Chondrocyte (in vitro differentiated cells): ENCODE measurements around the gene GINS2. TPM values are rescaled to one million over a fixed set of nuclear protein-coding genes. Genes with fewer than 3 reads are reported as not detected.

ENCODE experiments used
- DNase-seq: peaks from one replicate; pipeline ENCODE4 v3.0.0; 2021; ENCODE audit warnings: mixed read lengths, low spot score
- H3K27ac Mint-ChIP-seq: one replicate; pipeline ENCODE4 v1.8.0; 2021; ENCODE audit warnings: mild to moderate bottlenecking, moderate library complexity, mixed read lengths; ENCODE audit not compliant: unreplicated experiment
- H3K27me3 Mint-ChIP-seq: 2 replicates; pipeline ENCODE4 v1.8.0; 2021; ENCODE audit warnings: low read depth, mixed read lengths
- H3K36me3 Mint-ChIP-seq: 2 replicates; pipeline ENCODE4 v1.8.0; 2021; ENCODE audit warnings: low read depth, mixed read lengths
- H3K4me1 Mint-ChIP-seq: 2 replicates; pipeline ENCODE4 v1.8.0; 2021; ENCODE audit warnings: low read depth, mild to moderate bottlenecking, mixed read lengths
- H3K4me3 Mint-ChIP-seq: one replicate; pipeline ENCODE4 v1.8.0; 2021; ENCODE audit warnings: mild to moderate bottlenecking, moderate library complexity, mixed read lengths; ENCODE audit not compliant: unreplicated experiment
- H3K9me3 Mint-ChIP-seq: 2 replicates; pipeline ENCODE4 v1.8.0; 2021; ENCODE audit warnings: low read depth, mixed read lengths
- long read RNA-seq: library from polyadenylated mRNA; stranded (forward); transcript quantifications from one replicate; pipeline ENCODE4 v2.0.0, GENCODE V29; 2021
- total RNA-seq: library from RNA; stranded (reverse); gene quantifications from 3 replicates; pipeline ENCODE4 v1.2.1, GENCODE V29; 2021
- TF ChIP-seq, protein P1 (sequence below): fragments of 200-600 bp; sonication (generic); IDR thresholded peaks from 2 replicates; pipeline ENCODE4 v1.5.0; 2021; ENCODE audit warnings: antibody characterized with exemption, mild to moderate bottlenecking, moderate library complexity

Gene GINS2
- 3.1 to 10.9 TPM (median 3.8 TPM) in 3 replicates for total RNA-seq
- long read RNA-seq, transcript GINS2-201 (5 exons, 2,673 nt): major isoform, 12 of 13 reads
- long read RNA-seq, partial matches to known transcripts: 1 of 13 reads
- long read RNA-seq, other reads (novel, unspliced or antisense): 0 of 13 reads

- Mint-ChIP-seq H3K27ac (no peak within 1 kb of the TSS), H3K27me3 (peaks cover 10% of the 10 kb centered on the region), H3K4me1 (no peaks in the 10 kb centered on the region), H3K9me3 (no peaks in the 10 kb centered on the region), H3K36me3 (no peaks in the 10 kb centered on the region), H3K4me3 (peak within 1 kb of the TSS; percentile 65)
- TF ChIP-seq, protein P1, sequence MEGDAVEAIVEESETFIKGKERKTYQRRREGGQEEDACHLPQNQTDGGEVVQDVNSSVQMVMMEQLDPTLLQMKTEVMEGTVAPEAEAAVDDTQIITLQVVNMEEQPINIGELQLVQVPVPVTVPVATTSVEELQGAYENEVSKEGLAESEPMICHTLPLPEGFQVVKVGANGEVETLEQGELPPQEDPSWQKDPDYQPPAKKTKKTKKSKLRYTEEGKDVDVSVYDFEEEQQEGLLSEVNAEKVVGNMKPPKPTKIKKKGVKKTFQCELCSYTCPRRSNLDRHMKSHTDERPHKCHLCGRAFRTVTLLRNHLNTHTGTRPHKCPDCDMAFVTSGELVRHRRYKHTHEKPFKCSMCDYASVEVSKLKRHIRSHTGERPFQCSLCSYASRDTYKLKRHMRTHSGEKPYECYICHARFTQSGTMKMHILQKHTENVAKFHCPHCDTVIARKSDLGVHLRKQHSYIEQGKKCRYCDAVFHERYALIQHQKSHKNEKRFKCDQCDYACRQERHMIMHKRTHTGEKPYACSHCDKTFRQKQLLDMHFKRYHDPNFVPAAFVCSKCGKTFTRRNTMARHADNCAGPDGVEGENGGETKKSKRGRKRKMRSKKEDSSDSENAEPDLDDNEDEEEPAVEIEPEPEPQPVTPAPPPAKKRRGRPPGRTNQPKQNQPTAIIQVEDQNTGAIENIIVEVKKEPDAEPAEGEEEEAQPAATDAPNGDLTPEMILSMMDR: no peak
- no peak for DNase-seq
These were observed at the start of gene GINS2 for GRCh38 chr16:85688586-85689284. TSS of gene GINS2 (minus strand) at chr16:85688954. CDS start at chr16:85688898, 56 bp downstream.

GRCh38 chr16:85736921-85737320 lies 48.2 kb upstream of the GINS2 start:
- Mint-ChIP-seq H3K27me3 (no peaks in the 10 kb centered on the region), H3K36me3 (no peaks in the 10 kb centered on the region), H3K4me1 (no peaks in the 10 kb centered on the region), H3K27ac (no peak overlapping the region), H3K9me3 (no peaks in the 10 kb centered on the region), H3K4me3 (no peak overlapping the region)
- no peak for DNase-seq
- TF ChIP-seq, protein P1: no peak

DNA sequence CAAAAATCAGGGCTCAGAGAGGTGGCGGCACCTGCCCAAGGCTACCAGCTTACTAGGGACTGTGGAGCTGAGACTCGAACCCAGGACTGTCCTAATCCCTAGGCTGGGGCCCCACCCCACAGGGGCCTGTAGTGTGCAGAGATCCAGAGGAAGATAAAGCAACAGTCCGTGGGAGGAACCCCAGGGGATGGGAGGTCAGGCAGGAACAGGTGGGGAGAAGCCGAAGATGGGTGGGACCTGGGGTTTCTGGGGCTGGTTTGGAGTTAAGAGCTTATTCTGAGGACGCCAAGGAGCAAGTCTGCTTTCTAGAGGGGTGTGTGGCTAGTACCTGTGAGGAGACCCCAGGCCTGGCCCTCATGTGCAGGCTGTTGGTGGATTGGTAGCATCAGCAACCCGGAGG lies 47.2 kb upstream of the GINS2 start:
- Mint-ChIP-seq H3K9me3 (no peaks in the 10 kb centered on the region), H3K36me3 (no peaks in the 10 kb centered on the region), H3K4me3 (no peak overlapping the region), H3K27ac (no peak overlapping the region), H3K4me1 (no peaks in the 10 kb centered on the region), H3K27me3 (no peaks in the 10 kb centered on the region)
- DNase-seq: no peak
- TF ChIP-seq, protein P1: no peak

DNA sequence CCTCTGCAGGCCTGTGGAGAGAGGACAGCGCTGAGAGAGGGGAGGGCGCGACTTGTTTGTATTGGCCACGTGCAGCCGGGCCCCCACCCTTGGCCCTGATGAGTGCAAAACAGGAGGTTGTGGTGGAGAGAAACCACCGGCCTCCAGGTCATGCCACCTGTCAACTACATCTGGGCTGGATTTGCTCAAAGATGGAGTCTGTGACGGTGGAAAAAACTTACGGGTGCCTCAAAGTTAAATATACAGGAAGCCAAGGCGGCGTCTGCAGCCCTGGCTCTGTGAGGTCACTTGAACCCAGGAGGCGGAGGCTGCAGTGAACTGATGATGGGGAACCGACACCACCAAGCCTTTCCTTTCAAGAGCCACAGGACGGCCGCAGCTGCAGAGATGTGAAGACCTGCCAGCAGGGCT lies 46.5 kb upstream of the GINS2 start:
- Mint-ChIP-seq H3K36me3 (no peaks in the 10 kb centered on the region), H3K4me3 (no peak overlapping the region), H3K27ac (no peak overlapping the region), H3K4me1 (no peaks in the 10 kb centered on the region), H3K27me3 (no peaks in the 10 kb centered on the region), H3K9me3 (no peaks in the 10 kb centered on the region)
- TF ChIP-seq, protein P1: no peak
- DNase-seq: no peak

GRCh38 chr16:85734311-85735017 lies 45.7 kb upstream of the GINS2 start:
- H3K27me3 Mint-ChIP-seq: no peaks in the 10 kb centered on the region
- no peaks in the 10 kb centered on the region for H3K4me1 Mint-ChIP-seq
- DNase-seq: no peak
- no peak overlapping the region for H3K4me3 Mint-ChIP-seq
- TF ChIP-seq, protein P1: no peak
- no peaks in the 10 kb centered on the region for H3K9me3 Mint-ChIP-seq
- H3K36me3 Mint-ChIP-seq: no peaks in the 10 kb centered on the region
- no peak overlapping the region for H3K27ac Mint-ChIP-seq
